ENCODE results near the gene PNMA8B. TPM values are rescaled to one million over a fixed set of nuclear protein-coding genes. Genes with fewer than 3 reads are reported as not detected.

The PNMA8B gene, protein sequence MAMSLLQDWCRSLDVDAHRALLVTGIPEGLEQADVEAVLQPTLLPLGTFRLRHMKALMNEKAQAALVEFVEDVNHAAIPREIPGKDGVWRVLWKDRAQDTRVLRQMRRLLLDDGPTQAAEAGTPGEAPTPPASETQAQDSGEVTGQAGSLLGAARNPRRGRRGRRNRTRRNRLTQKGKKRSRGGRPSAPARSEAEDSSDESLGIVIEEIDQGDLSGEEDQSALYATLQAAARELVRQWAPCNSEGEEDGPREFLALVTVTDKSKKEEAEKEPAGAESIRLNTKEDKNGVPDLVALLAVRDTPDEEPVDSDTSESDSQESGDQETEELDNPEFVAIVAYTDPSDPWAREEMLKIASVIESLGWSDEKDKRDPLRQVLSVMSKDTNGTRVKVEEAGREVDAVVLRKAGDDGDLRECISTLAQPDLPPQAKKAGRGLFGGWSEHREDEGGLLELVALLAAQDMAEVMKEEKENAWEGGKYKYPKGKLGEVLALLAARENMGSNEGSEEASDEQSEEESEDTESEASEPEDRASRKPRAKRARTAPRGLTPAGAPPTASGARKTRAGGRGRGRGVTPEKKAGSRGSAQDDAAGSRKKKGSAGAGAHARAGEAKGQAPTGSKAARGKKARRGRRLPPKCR
- 0.78 and 1.1 TPM in 2 replicates for total RNA-seq

DNA sequence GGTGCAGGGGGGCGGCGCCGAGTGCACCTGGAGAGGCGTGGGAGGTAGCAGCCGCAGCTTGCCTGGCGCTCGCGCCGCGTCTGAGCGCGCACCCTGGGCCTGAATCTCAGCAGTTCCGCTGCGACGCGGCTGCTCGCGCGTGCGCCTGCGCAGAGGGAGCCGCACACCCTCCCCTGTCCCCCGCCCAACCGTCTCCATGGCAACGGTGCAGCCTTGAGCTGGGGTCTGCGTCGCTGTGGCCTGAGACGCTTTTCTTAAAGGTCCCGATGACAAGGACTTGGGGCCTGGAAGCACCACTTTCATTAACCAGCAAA, at the start of gene PNMA8B:
TSS of gene PNMA8B (minus strand) at position 82 of the 314 bp plus-strand sequence. CDS start 402 bp downstream, outside the sequence.

GRCh38 chr19:46471116-46471733, 24.4 kb downstream of the PNMA8B start, which contains the start of gene PNMA8A:
Gene PNMA8A, minus strand, starts transcription at chr19:46471563. Its CDS starts 528 bp downstream, at chr19:46471035.

Other genes starting within 250 kb of the PNMA8B start
- 10.8 and 22.0 TPM in 2 replicates for gene HIF3A, start 198.8 kb downstream of the PNMA8B start, total RNA-seq
- gene PPP5C, start 148.8 kb downstream of the PNMA8B start, total RNA-seq, result 61.0 and 72.3 TPM in 2 replicates
- gene CCDC8, start 82.3 kb downstream of the PNMA8B start, total RNA-seq, result 15.4 and 20.9 TPM in 2 replicates
- gene PNMA8C, start 66.9 kb downstream of the PNMA8B start, total RNA-seq, result not detected in 2 replicates
- 5.1 and 8.1 TPM in 2 replicates for gene PNMA8A, start 24.3 kb downstream of the PNMA8B start, total RNA-seq
- 201 and 214 TPM in 2 replicates for gene CALM3, start 105.5 kb upstream of the PNMA8B start, total RNA-seq
- gene PTGIR, start 129.2 kb upstream of the PNMA8B start, total RNA-seq, result 7.0 and 9.6 TPM in 2 replicates
- not detected in 2 replicates for gene GNG8, start 140.3 kb upstream of the PNMA8B start, total RNA-seq
- gene DACT3, start 165.3 kb upstream of the PNMA8B start, total RNA-seq, result 1.1 and 2.2 TPM in 2 replicates
- 5.1 and 7.2 TPM in 2 replicates for gene PRKD2, start 221.2 kb upstream of the PNMA8B start, total RNA-seq